Fibroblast of lung (primary cell): ENCODE results near the gene TCP1.
"Not testable (repeated sequence)": the region's sequence is repeated elsewhere in the genome, so short reads cannot be mapped to it uniquely, and the experiment has no call there.

Experiments
- CTCF ChIP-seq, 2 donors: IDR thresholded peaks in 1 of 2; conservative IDR thresholded peaks in 1 of 2; 1 replicate in 1 of 2; 2 replicates in 1 of 2; pipeline ENCODE4 v1.5.1; 2011 to 2012; ENCODE audit warnings: low read length in 2 of 2, control low read depth in 1 of 2, inconsistent platforms in 1 of 2, low read depth in 1 of 2, mild to moderate bottlenecking in 1 of 2
- EZH2 ChIP-seq: IDR thresholded peaks from 2 replicates; pipeline ENCODE4 v1.5.1; 2012; ENCODE audit warnings: low read length, control low read depth, mild to moderate bottlenecking; ENCODE audit errors: missing control alignments

- TF ChIP-seq CTCF (conservative IDR thresholded peaks at IDR 0.05 in 1 of 2, IDR thresholded peaks at IDR 0.05 in 1 of 2; ENCODE audit: low read depth in 1 of 2, low read length in 2 of 2); EZH2: not testable (repeated sequence)
Measured at GRCh38 chr6:159733395-159733794, 56.0 kb downstream of the TCP1 start.
